ENCODE measurements around the gene MYD88.

MYD88 gene

GRCh38 chr3:38168151-38169026 is 29.9 kb downstream of the MYD88 start:
- DNase-seq = no peak

- DNase-seq = no peak
These were observed 30.5 kb downstream of the MYD88 start for GRCh38 chr3:38169027-38169317.

GRCh38 chr3:38170722-38171121 is 32.3 kb downstream of the MYD88 start:
- no peak for DNase-seq

- DNase-seq = no peak
These were observed 33.2 kb downstream of the MYD88 start for GRCh38 chr3:38171622-38172021.

GRCh38 chr3:38173834-38174418 is 35.5 kb downstream of the MYD88 start:
- DNase-seq = no peak

GRCh38 chr3:38177181-38177580 is 38.7 kb downstream of the MYD88 start:
- no peak for DNase-seq

GRCh38 chr3:38186781-38187180 is 48.3 kb downstream of the MYD88 start:
- no peak for DNase-seq

GRCh38 chr3:38190481-38190881 is 52.0 kb downstream of the MYD88 start:
- DNase-seq = no peak
